GM23338 (cell line): ENCODE measurements around the gene LRBA. TPM values are rescaled to one million over a fixed set of nuclear protein-coding genes. Genes with fewer than 3 reads are reported as not detected.

ENCODE experiments used
- CREB1 ChIP-seq: fragments of 250-450 bp; sonication (Bioruptor Pico); IDR thresholded peaks from 2 replicates; pipeline ENCODE4 v1.5.0; 2020; ENCODE audit warnings: low read depth, mild to moderate bottlenecking, moderate library complexity
- ETS1 ChIP-seq: IDR thresholded peaks from 2 replicates; pipeline ENCODE4 v1.6.1; 2016; ENCODE audit warnings: antibody characterized with exemption
- EZH2 ChIP-seq: fragments of 200-600 bp; sonication (generic); IDR thresholded peaks from one replicate; pipeline ENCODE4 v1.8.0; 2017; ENCODE audit warnings: antibody characterized with exemption, mild to moderate bottlenecking, low read depth; ENCODE audit not compliant: unreplicated experiment
- EZH2phosphoT487 ChIP-seq: fragments of 200-600 bp; sonication (generic); IDR thresholded peaks from one replicate; pipeline ENCODE4 v1.8.1; 2018; ENCODE audit warnings: antibody characterized with exemption; ENCODE audit not compliant: unreplicated experiment
- JUNB ChIP-seq: IDR thresholded peaks from one replicate; pipeline ENCODE4 v1.6.1; 2016; ENCODE audit warnings: antibody characterized with exemption; ENCODE audit not compliant: unreplicated experiment
- NANOG ChIP-seq: IDR thresholded peaks from 2 replicates; pipeline ENCODE4 v1.6.1; 2016; ENCODE audit warnings: antibody characterized with exemption, borderline replicate concordance
- POLR2AphosphoS5 ChIP-seq: IDR thresholded peaks from 2 replicates; pipeline ENCODE4 v1.6.1; 2016; ENCODE audit warnings: antibody characterized with exemption, low read depth
- STAT1 ChIP-seq: IDR thresholded peaks from one replicate; pipeline ENCODE4 v1.6.1; 2016; ENCODE audit warnings: antibody characterized with exemption; ENCODE audit not compliant: unreplicated experiment
- ZNF114 ChIP-seq: fragments of 250-450 bp; sonication (Bioruptor Pico); IDR thresholded peaks from 2 replicates; pipeline ENCODE4 v1.5.0; 2020; ENCODE audit warnings: mild to moderate bottlenecking, moderate library complexity
- ZNF331 ChIP-seq: fragments of 250-450 bp; sonication (Bioruptor Pico); IDR thresholded peaks from 2 replicates; pipeline ENCODE4 v1.5.0; 2020; ENCODE audit warnings: low read depth, mild to moderate bottlenecking, moderate library complexity
- ZNF462 ChIP-seq: fragments of 250-450 bp; sonication (Bioruptor Pico); IDR thresholded peaks from 2 replicates; pipeline ENCODE4 v1.5.0; 2020; ENCODE audit warnings: mild to moderate bottlenecking, moderate library complexity
- polyA plus RNA-seq: library from polyadenylated mRNA; unstranded; fragments of >200 nt; fragmentation: Nextera tagmentation; extraction: Ambion mirVana; gene quantifications from 2 replicates; pipeline ENCODE4 v1.2.1, GENCODE V29; 2016
- total RNA-seq: library from RNA; depleted of rRNA; stranded (reverse); fragments of >200 nt; shearing (Covaris generic); gene quantifications from 2 replicates; pipeline ENCODE4 v1.2.3, GENCODE V29; 2014
- TF ChIP-seq, protein P1 (sequence below), 2 experiments: fragments of 200-600 bp in 1 of 2; sonication (generic) in 1 of 2; conservative IDR thresholded peaks; 2 replicates each; pipeline versions ENCODE4 v1.5.1 to v1.6.1; 2016 to 2017; ENCODE audit warnings: antibody characterized with exemption in 2 of 2, low read depth in 2 of 2, mild to moderate bottlenecking in 2 of 2, moderate library complexity in 1 of 2

Gene LRBA
- total and polyA plus RNA-seq, 2 experiments from 2014 or later = 23.3 to 126 TPM

- TF ChIP-seq ZNF462 (CRISPR knock-in tag) = no peak
- TF ChIP-seq, protein P1, sequence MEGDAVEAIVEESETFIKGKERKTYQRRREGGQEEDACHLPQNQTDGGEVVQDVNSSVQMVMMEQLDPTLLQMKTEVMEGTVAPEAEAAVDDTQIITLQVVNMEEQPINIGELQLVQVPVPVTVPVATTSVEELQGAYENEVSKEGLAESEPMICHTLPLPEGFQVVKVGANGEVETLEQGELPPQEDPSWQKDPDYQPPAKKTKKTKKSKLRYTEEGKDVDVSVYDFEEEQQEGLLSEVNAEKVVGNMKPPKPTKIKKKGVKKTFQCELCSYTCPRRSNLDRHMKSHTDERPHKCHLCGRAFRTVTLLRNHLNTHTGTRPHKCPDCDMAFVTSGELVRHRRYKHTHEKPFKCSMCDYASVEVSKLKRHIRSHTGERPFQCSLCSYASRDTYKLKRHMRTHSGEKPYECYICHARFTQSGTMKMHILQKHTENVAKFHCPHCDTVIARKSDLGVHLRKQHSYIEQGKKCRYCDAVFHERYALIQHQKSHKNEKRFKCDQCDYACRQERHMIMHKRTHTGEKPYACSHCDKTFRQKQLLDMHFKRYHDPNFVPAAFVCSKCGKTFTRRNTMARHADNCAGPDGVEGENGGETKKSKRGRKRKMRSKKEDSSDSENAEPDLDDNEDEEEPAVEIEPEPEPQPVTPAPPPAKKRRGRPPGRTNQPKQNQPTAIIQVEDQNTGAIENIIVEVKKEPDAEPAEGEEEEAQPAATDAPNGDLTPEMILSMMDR (conservative IDR thresholded peaks at IDR 0.05; ENCODE audit: low read depth in 2 of 2) = no peak
- no peak for TF ChIP-seq POLR2AphosphoS5
- no peak for TF ChIP-seq JUNB
- no peak for TF ChIP-seq ETS1
- TF ChIP-seq EZH2phosphoT487 = no peak
- no peak for TF ChIP-seq ZNF331 (CRISPR knock-in tag)
- TF ChIP-seq NANOG = no peak
- TF ChIP-seq ZNF114 (CRISPR knock-in tag) = no peak
- no peak for TF ChIP-seq CREB1 (CRISPR knock-in tag)
- TF ChIP-seq STAT1 = no peak
- TF ChIP-seq EZH2 = no peak
Observed at GRCh38 chr4:150262611-150263010, 752.5 kb downstream of the LRBA start (continued).
